Uterine smooth muscle cell (primary cell): ENCODE measurements around the gene POMGNT2. TPM values are rescaled to one million over a fixed set of nuclear protein-coding genes. Genes with fewer than 3 reads are reported as not detected.

ENCODE experiments used
- total RNA-seq: library from RNA; depleted of rRNA; stranded (reverse); fragments of >200 nt; gene quantifications from 2 replicates; pipeline ENCODE4 v1.2.3, GENCODE V29; 2014

POMGNT2 gene
- total RNA-seq, result 14.2 and 15.9 TPM in 2 replicates

GRCh38 chr3:43105596-43106292 is at the start of gene POMGNT2:
Gene POMGNT2, minus strand, starts transcription at chr3:43106079. Its CDS starts 24,648 bp downstream, at chr3:43081431.

Other genes starting within 250 kb of the POMGNT2 start
- under 0.01 TPM in 1 of 2 replicates, not detected in the other for gene CYP8B1, start 230.2 kb downstream of the POMGNT2 start, total RNA-seq
- gene ZNF662, start 199.9 kb downstream of the POMGNT2 start, total RNA-seq, result 1.9 and 2.4 TPM in 2 replicates
- gene GASK1A, start 126.8 kb downstream of the POMGNT2 start, total RNA-seq, result 2.2 and 3.9 TPM in 2 replicates
- gene SNRK, start 180.5 kb upstream of the POMGNT2 start, total RNA-seq, result 24.6 and 26.2 TPM in 2 replicates